HG02623 (cell line): ENCODE results near the gene JAKMIP2.
"Not testable (repeated sequence)": the region's sequence is repeated elsewhere in the genome, so short reads cannot be mapped to it uniquely, and the experiment has no call there.

Experiments used
- ATAC-seq: cut with Tn5 transposase; IDR thresholded peaks from one replicate; pipeline ENCODE4 v1.9.1; 2021; ENCODE audit warnings: moderate library complexity; ENCODE audit not compliant: unreplicated experiment

JAKMIP2 gene

DNA sequence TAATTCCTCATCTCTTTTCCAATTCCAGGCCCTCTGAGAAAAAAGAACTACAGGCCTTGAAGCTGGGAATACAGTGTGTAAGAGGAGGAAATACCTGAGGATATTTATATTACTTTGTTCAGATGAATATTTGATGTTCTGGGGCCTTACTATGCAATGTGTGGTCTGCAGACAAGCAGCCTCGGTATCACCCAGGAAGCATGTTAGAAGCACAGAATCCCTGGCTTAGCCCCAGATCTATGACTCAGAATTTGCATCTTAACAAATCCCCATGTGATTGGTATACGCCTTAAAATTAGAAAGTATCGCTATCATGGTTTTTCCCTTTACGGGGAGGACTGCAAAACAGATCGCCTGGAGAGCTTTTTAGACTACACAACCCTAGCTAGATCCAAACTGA, 121.0 kb downstream of the JAKMIP2 start:
- ATAC-seq: no peak

DNA sequence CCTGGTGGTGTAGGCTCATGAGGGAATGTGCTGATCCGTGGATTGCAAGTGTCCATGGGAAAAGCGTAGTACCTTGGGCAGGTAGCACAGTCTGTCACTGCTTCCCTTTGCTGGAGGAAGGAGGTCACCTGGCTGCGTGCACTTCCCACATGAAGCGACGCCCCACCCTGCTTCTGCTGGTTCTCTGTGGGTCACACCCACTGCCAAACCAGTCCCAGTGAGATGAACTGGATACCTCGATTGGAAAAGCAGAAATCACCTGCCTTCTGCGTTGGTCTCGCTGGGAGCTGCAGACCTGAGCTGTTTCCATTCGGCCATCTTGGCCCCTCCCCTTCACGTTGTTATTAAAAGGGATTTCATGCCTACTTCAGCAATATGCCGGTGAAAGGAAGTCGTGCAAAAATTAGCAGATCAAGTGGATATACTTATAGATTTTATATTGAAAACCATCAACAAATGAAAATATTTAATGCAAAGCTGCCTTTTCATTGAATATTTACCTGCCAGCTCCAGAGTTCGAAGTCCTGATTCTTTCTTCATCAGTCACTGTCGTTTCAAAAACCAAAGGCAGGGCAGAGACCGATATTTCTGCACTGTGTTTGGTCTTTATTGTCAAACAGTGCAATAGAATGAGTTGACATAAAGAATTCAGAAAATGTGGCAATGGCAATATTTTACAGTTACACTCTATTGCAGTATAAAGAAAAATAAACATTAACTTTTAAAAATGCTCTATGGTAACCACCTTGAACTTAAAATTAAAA, 123.2 kb downstream of the JAKMIP2 start:
- ATAC-seq: no peak

DNA sequence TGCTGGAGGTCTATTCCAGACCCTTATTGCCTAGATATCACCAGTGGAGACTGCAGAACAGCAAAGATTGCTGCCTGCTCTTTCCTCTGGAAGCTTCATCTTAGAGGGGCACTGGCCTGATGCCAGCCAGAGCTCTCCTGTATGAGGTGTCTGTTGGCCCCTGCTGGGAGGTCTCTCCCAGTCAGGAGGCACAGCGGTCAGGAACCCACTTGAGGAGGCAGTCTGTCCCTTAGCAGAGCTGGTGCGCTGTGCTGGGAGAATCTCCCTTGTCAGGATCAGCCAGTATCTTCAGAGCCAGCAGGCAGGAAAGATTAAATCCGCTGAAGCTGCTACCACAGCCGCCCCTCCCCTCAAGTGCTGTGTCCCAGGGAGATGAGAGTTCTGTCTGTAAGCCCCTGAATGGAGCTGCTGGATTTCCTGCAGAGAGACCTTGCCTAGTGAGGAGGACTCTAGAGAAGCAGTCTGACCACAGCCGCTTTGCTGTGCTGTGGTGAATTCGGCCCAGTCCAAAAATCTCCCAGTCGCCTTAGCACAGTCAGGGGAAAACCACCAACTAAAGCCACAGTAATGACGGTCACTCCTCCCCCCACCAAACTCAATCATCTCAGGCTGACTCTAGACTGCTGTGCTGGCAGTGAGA, 124.1 kb downstream of the JAKMIP2 start:
- ATAC-seq: no peak

DNA sequence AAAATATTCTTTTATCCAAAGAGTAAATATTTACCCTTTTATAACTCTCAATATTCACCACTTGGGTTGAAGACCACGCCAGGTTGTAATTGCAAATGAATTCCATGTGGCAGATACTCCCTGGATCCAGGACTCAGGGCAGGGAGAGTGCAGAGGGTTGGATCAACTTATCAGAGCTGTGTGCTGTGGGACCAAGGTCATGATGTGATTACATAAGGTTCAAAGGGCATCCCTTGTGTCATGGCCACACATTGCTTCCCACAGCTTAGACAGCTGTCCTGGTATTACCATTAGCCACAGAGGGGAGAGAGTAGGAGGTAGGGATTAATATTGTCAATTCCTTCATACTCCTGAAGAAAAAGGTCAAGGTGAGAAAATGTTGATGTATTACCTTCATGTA, 133.9 kb downstream of the JAKMIP2 start:
- ATAC-seq: no peak

DNA sequence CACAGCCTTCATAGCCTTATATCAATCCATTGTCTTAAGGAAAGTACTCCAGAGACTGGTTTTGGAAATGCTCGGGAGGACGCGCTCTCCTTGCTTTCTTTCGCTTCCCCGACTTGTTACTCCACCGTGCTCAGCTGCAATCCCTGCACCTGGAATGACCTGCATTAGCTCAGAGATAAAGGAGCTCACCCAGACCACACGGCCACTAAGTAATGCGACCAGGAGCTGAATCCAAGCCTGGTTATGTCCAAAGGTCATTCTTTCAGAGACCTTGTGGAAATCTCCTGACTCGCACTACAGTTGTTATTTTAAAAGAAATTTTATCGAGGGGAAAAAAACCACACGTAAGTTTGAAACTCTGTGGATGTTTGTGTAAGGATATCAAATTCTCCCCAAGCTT, 137.3 kb downstream of the JAKMIP2 start:
- no peak for ATAC-seq

DNA sequence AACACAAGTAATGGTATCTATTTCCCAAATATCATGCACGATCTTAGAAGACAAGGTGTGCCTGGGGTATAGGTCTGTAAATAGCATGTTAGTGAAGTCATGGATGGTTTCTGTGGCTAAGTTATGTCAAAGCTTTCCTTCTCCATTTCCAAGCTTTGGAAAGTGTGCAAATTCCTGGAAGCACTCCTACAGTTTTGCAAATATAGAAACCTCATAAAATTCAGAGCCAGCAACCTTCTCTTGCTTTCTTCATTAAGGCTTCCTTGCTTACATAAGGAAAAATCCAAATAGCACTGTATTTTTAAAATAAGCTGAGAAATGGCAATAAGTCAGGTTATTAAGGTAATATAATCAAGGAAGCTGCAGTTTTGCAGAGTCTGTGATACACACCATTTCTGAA, 138.1 kb downstream of the JAKMIP2 start:
- ATAC-seq: no peak

DNA sequence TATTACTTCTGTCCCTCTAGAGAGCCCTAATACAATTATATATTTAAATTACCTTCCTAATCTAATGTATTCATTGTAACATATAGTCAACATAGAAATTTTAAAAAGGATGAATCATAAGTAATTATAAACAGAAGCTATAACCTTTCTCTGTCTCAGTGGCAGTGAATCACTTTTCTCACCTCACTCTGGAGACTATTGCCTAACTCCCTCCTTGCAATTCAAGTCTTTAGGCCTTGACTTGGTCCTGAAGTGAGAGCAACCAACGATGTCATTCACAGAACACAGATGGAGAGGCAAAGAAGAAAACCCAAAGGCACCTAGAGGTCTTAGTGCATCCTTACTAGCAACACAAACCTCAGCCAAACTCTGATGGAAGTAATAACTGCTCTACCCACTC, 139.4 kb downstream of the JAKMIP2 start:
- ATAC-seq: no peak

DNA sequence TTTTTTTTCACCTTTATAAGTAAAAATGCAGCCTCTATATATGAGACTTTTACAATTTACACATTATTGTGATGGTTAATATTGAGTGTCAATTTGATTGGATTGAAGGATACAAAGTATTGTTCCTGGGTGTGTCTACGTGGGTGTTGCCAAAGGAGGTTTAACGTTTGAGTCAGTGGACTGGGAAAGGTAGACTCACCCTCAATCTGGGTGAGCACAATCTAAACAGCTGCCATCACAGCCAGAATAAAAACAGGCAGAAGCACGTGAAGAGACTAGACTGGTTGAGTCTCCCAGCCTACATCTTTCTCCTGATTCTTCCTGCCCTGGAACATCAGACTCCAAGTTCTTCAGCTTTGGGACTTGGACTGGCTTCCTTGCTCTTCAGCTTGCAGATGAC, 139.9 kb downstream of the JAKMIP2 start:
- ATAC-seq: no peak

DNA sequence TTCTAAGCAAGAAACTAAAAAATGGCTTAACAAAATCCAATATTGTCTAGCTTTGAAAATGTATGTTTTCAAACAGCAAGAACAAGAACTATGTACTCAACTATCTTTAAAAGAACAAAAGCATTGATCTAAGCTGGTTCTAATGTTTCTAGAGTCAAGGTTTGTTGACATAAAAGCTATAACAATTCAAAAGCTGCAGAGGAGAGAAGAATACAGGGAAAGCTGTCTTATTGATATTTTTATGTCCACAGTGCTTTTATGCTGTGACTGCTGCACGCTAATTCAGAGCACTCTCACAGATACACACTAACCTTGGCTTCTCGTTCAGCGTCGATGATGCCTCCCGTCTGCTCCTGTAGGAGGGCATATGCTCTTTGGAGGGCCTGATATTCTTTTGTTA, 143.2 kb downstream of the JAKMIP2 start:
- no peak for ATAC-seq

DNA sequence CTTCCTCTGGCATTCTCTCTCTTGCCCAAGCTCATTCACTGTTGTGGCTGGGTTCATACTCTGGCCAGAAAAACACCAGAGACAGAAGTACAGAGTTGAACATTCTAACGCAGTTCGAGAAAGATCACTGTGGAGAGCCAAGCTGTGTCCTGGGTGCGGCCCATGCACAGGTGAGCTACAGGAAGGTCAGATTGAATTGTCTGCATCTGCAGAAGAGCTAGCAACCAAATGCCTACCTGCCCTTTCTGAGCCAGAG, 145.9 kb downstream of the JAKMIP2 start:
- no peak for ATAC-seq

DNA sequence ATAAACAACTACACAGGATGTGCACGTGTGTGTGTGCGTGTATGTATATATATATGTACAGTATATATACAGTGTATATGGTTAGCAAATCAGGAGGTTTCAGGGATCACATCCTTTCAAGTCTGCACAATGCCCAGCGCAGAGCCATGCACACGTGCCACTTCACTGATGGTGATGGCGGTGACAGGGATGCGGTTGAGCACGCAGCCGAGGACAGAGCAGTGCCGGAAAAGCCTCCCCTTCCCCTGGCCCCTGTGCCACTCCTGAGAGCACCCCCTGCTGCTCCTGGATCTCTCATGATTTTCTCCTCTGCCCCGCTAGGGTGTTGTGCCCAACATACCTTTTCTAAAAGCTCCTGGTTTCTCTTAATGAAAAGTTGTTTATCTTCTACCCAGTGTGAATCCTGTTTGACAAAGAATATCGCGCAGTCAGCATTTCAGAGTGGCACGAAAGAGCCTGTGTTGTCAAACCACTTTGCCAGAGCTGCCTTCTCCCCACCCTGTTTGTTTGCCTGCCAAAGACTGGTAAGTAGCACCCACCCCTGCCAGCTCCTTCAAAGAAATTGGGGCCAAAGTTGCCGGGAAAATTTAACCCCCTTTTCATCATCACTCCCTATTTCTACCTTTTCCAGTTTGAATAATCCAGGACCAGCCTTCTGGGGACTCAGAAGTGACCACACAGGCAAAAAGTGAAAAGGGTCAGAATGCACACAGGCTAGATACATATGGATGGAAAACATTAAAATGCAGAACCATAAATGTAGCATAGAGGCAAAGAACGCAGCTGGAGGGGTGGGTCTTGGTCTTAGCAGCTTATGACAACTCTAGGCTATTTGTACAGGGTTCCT, 146.4 kb downstream of the JAKMIP2 start:
- ATAC-seq: no peak

DNA sequence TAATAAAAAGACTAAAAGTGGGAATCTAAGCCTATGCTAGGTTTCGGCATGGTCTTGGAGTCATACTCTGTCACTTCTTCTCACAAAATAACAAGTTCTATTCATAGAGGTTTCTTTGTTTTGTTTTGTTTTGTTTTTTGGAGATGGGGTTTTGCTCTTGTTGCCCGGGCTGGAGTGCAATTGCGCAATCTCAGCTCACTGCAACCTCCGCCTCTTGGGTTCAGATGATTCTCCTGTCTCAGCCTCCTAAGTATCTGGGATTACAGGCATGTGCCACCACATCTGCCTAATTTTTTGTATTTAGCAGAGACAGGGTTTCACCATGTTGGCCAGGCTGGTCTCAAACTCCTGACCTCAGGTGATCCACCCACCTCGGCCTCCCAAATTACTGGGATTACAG, 147.1 kb downstream of the JAKMIP2 start:
- ATAC-seq: not testable (repeated sequence)

DNA sequence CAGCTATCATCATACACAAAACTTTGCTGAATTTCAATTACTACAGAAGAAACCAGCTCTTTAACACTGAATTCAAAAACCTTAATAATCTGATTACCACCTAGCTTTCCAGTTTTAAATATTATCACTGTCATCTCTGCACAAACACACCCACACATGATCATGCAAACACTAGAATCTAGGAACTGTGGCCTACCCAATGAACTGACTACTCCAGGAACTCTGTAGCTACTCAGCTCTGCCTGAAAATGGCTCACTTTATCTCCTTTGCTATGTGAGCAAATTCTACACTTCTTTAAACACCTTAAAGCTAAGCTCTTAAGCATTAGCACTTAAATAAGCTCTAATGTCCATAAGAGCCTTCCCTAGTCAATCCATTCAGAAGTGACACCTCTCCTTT, 149.4 kb downstream of the JAKMIP2 start:
- ATAC-seq: no peak

DNA sequence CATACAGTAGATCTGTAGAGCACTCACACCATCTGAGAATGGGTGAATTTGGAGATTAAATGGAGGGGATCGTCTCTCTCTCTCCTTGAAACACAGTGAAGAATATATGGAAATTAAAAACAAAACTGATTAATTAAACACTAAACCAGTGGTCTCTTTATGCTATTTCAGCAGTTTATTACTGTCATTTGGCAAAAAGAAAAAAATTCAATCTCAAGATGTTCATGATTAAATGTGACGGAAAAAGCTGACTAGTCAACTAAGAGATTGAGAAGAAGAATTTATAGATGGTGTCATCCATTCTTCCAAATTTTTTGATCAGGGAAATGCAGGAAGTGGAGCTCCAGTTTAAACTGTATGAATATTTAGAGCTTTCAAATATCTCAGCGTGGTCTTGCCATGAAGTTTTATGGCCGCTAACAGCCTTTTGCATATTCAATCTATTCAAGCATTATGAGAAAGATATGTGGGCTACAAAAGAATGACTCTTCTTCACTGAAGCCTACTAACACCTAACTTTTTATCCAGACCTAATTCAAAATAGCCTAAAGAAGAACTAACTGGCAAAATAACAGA, 151.0 kb downstream of the JAKMIP2 start:
- no peak for ATAC-seq

DNA sequence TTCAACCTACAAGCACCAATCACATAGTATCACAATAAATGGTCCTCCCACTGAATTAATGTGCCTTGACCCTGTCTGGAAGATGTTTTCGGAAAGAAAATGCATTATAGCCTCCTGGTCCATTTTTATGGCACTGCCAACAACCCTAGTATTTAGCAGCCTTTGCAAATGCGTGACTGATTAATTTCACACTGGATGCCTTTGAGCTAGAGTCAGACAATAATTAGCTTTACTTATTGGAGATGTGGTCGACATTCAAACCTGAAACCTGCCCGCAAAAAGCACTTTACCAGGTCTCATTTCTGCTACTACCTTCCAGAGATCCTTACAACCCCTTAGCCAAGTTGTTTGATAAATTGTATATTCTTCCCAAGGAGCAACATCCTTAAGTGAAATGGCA, 153.3 kb downstream of the JAKMIP2 start:
- no peak for ATAC-seq

DNA sequence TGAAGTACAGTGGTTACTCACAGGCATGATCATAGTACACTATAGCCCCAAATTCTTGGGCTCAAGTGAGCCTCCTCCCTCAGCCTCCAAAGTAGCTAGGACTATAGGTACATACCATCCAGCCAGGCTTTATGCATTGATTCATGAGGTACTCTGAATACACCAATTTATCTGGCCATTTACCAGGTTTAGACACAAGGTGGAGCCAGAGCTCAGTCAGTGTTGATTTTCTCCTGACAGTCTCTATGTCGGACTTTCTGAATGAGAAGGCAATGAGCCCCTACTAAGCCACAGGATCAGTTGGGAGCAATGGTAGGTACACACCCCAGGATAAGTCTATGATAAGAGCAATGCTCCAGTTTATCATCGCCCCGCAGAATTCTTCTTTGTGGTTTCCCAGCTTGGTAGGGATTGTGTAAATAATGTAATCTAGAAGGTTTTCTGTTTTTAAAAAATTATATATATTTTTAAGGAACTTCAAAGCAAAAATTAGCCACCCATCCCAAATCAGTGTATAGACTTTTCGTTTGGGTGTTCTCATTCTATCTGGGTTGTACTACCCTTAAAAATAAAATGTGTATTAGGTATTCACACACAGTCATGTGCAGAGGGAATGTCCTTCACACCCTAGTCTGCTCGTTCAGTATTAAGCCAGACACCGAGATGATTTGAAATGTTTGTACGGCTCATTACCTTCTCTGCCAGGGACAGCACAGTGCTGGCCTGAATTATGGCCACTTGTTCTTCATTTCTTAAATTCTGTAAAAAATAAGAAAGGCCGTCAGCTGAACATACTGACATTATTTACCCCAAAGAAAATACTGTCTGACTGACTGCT, 154.3 kb downstream of the JAKMIP2 start:
- peak; percentile 93 for ATAC-seq

DNA sequence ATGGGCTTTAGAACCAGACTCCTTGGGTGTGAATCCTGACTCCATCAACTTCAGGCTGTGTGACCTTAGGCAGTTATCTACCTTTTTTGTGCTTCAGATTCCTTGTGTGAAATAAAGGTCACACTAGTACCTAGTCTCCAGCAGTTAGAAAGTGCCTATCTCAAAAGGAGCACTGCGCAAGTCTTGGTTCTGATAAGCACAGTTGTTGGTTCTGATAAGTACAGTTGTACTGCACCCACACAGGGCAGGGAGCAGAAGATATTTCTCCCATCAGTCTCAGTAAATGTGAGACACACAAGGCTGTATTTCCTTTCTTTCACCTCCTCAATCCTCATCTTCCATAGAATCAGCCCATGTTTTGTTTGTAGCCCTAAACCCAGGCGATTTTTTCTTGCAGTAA, 156.1 kb downstream of the JAKMIP2 start:
- ATAC-seq: no peak

DNA sequence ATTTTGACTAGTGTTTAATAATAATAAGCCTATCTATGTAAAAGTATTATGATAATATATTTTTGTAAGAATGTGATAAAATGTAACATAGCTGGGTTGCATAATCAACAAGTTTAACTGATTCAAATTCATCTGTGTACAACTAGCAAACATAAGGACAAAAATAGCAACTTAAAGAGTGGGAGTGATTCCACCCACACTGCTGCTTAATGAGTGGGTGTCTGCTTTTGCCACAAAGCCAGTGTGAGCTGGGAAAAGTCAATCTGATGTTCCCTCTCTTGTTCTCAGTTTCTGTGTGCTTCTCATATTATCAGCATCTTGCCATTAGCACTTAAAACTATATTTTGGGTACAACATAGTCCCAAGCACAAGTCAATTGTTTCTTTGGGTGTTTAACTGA, 161.5 kb downstream of the JAKMIP2 start:
- no peak for ATAC-seq

DNA sequence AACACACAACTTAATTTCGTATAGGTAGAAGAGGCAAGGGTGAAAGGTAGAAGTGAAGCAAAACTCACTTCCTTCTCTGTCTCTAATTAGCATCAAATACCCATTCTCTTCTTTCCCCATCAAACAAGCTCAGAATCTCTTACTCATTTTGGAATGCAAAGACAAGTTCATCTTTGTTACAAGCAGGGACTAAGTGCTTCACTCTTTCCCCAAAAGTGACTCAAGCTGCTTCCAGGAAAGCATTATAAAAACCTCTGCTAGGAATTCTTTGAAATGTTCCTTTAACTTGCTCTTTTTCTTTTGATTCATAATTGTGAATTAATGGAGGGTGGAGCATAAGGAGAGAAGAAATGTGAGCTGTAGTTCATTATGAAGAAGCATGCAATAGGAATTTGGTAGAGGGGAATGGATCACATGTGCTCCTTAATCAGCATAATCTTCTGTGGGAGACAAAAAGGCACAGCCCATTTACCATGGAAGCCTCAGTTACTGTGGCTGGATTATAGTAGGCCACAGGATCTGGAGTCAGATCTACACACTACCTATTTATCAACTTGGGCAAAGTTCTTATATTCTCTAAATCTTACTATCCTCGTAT, 163.1 kb downstream of the JAKMIP2 start:
- ATAC-seq: no peak

DNA sequence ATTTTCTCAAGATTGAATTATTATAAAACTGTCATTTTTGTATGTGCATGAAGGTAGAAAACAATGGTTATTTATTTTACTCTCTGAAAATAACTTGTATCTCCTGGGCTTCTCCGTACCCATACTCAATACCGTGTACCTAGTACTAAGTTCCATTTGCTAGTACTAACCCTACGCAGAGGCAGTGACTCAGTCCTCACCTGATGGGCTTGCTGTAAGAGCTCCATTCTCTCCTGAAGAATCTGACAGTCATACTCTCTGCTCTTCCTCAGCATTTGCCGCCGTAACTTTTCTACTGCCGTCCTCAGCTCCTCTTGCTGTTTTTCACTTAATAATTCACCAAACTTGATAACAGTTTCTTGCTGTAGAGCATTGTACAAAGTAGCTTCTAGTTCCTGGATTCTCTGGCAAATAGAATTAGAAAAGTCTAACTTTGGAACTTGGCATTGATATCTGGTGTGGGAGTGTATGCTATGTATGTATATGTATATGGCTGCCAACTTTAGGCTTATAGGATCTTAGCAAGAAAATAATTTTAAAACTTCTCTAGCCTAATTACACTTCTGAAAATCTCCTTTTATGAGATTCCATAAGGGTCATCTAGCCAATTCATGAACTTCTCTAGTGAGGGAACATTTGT, 164.7 kb downstream of the JAKMIP2 start:
- ATAC-seq: no peak
